Stimulated activated CD8-positive, alpha-beta memory T cell treated with anti-CD3 and anti-CD28 coated beads, Interleukin-12 subunit alpha, Interleukin-12 subunit beta, amount 100 ng/mL, for 4 hours (primary cell): ENCODE measurements around the gene DENND1B.
"Not testable (repeated sequence)": the region's sequence is repeated elsewhere in the genome, so short reads cannot be mapped to it uniquely, and the experiment has no call there.

ENCODE experiments used
- DNase-seq: peaks from one replicate; pipeline ENCODE4 v3.0.0-alpha.2; 2020; ENCODE audit warnings: low read depth

DENND1B gene

DNA sequence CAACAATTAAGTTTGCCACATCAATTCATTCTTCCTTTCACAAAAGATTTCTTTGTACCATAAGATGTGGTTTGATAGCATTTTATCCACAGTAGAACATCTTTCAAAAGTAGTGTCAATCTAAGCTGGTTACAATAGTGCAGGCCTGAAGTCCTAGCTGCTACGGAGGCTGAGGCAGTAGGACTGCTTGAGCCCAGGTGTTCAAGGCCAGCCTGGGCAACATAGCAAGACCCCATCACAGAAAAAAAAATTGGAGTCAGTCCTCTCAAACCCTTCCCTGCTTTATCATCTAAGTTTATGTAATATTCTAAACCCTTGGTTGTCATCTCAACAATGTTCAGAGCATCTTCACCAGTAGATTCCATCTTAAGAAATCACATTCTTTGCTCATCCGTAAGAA, 31.7 kb downstream of the DENND1B start:
- no peak for DNase-seq

DNA sequence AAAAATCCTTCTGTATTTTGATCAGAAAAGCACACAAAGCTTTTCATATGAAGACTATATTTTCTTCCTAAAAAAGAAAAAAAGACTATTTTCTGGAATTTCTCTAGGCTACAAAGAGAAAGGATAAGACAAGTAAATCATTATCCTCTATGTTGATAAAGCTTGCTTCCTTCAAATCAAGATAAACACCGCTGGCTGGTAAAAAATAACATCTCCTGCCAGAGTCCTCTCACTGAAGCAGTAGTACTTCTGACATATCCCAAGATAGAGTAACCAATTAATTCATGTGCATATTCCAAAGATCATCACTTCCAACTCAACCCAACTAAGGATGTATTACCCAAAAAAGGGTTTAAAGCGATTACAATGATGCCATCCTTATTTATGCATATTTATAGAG, 34.3 kb downstream of the DENND1B start:
- no peak for DNase-seq

DNA sequence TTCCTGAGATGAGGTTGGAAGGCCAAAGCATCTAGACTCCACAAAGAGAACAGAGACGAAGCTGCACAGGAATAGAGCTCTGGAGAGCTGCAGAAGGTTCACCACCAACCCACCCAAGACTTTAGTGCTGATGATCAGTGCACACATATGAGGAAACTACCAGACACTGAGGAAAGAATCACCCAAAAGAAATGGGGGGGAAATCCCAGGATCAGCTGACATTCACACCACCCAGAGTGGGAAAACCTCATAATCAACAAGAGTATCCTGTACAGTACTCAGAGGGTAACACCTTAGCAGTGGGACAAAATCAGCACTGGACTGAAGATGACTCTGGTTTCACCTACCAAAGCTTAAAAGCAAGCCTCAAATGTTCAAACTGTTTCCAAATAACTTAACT, 36.4 kb downstream of the DENND1B start:
- DNase-seq: no peak

DNA sequence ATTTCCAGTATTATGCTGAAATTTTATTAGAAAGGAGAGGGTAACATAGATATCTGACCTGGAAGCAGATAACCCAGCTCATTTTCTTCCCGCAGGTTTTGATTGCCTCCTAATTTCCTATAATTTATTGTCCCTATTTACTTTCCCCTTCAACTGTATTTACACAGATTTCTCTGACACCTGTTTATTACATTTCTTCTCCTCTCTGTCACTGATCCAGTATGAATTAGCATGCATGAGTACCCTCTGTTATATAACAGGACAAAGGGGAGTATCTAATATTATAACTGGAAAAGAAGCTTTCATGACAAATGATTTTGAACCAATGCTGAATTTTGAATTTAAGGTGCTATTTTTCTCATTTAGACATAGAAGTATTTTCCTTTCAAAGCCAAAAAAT, 37.4 kb downstream of the DENND1B start:
- no peak for DNase-seq

DNA sequence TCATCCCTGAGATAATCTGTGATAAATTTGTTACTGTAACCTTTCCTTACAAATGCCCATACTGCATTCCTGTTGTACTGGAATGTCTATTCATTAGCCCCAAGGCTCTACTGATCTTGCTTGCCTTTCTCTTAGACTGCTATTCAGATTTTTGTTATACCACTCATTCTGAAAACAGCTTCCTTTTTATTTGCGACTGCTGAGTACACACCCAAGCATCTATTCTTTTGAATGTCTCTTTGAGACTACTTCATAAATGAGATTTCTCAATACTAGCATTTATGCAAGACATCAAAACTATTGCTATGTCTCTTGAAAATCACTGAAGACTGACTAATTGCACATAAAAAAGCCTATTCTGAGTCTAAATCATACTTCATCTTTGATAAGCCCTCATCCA, 38.6 kb downstream of the DENND1B start:
- DNase-seq: no peak

DNA sequence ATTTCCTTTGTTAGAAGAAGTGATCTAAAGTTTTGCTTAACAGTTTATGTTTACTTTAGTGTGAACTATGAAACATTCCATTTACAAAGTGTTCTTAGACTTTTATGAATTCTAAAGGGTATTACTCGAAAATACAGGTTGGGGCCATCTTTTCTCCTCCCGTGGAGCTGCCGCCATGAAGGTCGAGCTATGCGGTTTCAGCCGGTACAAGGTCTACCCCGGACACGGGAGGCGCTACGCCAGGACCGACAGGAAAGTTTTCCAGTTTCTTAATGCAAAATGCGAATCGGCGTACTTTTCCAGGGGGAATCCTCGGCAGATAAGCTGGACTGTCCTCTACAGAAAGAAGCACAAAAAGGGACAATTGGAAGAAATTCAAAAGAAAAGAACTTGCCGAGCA, 39.8 kb downstream of the DENND1B start:
- no peak for DNase-seq

DNA sequence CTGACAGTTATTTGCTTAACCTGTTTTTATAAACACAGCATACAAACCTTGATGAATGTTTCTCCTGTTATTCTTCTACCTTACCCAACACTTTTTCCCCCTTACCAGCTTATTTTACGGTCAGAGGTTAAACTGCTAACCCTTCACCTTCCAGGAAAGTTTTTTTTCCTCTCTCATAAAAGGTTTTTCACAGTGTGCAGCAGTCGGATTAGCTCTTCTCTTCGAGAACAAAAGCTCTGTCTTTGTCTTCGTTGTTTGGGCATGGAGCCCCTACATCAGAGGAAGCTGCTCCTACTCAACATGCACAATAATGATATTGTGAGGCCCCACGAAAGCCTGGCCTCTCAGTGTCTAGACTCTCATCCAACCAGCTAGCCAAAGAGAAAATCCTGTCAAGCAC, 42.0 kb downstream of the DENND1B start:
- no peak for DNase-seq

DNA sequence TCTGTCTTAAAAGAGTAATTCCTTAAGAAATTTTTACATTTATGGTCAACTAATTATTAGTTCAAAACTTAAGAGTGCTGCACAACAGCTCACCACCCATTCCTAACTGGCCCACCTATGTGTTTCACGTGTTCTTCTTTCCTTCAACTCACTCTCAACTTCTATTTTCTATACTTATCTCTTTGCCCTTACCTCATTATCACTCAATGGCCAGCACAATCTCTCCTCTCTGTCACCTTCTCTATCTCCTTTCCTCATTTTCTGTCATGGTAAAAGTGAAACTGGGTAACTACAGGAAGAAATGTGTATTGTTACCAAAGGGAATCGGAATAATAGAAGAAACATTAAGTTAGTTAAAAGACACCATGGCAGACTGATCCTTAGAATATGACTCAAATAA, 43.1 kb downstream of the DENND1B start:
- no peak for DNase-seq

DNA sequence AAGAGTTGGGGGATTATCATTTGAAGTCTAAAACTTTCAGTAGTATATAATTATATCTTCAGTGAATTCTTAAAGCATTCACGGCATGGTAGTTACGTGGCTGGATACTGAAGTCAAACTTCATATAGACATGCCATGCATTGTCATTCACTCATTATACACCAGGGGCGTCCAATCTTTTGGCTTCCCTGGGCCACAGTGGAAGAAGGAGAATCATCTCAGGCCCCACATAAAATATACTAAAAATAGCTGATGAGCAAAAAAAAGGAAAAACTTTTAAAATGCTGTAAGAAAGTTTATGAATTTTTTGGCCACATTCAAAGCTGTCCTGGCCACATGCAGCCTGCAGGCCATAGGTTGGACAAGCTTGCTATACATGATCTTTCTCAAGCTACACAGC, 43.8 kb downstream of the DENND1B start:
- no peak for DNase-seq

DNA sequence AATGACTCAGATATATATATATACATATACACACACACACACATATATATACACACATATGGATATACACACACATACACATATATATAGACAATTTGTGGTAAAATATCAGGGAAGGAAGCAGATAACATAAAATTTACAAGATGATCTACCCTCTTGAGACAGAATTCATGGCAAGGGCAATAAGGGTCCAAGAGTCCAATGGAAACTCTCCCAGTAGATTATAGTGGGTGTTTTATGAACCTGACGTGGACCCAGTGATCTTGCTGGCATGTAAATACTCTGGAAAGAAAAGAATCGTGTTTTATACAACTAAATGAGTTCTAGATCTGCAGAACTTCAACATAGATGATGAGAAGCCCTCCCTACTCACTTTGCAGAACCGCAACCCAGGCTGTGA, 49.3 kb downstream of the DENND1B start:
- DNase-seq: no peak

DNA sequence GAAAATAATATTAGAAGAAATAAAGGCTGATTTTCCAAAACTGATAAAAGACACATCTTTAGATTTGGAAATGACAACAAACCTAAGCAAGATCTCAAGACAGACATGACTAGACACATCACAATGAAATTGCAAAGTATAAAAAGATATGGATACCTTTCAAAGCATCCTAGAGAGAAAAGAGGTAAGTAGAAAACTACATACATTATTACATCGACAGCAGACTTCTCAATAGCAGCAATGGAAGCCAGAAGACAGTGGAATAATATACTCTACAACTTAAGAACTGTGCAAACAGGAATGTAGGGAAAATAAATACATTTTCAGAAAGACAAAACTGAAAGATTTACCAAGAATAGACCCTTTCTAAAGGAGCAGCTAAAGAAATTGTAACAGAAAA, 50.2 kb downstream of the DENND1B start:
- no peak for DNase-seq

DNA sequence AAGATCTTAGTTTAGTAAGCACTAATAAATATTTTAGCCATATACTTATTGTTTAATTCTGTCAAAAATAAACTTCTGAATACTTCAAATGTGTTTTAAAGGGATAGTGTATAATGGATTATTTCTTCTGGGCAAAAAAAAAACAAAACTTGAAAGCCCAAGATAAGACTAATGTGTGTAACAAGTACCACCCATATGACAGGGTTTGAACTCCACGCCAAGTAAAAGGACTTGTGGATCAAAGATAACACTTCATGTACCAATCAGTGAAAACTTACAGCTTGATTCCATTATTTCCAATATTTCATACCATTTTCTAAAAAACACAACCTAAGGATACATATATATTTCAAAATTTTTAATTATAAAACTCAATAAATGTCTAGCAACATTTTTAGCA, 59.5 kb downstream of the DENND1B start:
- DNase-seq: no peak

DNA sequence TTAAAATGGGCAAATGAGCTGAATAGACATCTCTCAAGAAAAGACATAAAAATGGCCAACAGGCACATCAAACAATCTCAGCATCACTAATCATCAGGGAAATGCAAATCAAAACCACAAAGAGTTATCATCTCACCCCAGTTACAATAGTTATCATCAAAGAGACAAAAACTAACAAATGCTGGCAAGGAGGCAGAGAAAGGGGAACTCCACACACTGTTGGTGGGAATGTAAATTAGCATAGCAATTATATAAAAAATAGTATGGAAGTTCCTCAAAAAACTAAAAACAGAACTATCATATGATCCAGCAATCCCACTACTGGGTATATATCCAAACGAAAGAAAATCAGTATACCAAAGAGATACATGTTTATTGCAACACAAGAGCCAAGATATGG, 68.7 kb downstream of the DENND1B start:
- no peak for DNase-seq

DNA sequence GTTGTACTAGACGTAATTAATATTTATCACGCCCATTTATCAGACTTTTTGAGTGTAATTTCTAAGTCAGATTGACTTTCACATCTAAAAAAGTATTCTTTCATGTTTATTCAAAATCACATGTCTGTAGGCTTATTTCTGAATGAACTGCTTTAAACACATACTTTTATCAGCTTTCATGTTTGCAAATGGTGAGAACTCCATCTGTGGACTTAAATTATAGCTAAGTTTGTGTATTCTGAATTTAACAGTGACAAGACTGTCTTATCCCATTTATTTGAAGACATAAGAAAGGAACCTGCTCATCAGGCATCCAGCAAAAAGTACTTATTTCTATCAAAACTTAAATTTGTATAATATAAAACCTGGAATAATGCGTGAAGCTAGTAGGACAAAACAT, 69.3 kb downstream of the DENND1B start:
- DNase-seq: no peak

DNA sequence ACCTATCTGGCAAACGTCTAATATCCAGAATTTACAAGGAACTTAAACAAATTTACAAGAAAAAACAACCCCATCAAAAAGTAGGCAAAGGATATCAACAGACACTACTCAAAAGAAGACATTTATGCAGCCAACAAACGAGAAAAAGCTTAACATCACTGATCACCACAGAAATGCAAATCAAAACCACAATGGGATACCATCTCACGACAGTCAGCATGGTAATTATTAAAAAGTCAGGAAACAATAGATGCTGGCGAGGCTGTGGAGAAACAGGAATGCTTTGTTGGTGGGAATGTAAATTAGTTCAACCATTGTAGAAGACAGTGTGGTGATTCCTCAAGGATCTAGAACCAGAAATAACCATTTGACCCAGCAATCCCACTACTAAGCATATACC, 74.6 kb downstream of the DENND1B start:
- DNase-seq: not testable (repeated sequence)

DNA sequence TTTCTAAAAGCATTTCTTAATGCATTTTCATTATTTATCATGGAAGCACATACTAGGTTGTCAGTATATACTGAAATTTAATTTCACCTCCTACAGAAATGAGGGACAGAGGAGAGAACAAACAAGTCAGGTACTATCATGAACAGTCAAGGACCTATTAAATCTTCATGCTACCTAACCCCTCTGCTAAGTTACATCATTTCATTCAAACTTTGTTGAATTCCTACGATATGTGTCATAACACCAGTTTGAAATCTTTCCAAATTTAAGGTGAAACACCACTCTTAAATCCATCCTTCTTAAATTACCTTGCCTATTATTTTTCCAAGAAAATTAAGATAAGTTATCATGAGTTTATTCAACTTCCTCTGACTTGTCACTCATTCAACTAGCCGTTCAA, 78.9 kb downstream of the DENND1B start:
- DNase-seq: no peak

DNA sequence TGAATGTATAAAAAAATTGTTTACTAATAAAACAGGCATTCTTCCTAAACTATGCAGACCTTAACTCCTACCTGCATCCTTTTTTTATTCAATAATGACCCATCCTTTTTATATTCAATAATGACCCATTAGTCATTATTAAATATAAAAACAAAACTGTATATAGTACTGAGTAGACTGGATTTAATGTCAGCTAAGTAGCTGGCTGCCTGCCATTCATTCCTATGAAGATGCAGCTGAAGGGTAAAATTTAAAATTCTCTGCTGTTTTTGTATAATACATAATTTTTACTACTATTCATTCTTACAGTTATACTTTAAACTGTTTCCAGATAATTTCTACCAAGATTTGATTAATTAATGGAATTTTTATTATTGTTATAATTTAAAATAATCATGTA, 79.3 kb downstream of the DENND1B start:
- no peak for DNase-seq

DNA sequence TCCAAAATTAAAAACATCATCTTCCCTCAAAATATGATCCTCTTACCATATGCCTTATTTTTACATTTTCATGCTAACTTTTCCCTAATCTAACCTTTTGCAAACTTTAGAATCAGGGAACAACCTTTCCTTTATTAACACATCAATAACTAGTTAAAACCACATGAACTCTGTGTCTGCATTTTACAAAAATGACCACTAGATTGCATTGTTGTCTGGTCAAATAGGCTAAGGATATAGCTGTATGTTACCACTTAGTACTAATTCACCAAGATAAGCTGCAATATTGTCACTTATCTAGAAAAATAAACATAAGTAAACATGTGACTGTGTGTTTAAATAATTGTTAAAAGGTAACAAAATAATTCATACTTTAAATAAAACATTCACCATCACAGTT, 82.3 kb downstream of the DENND1B start:
- no peak for DNase-seq

DNA sequence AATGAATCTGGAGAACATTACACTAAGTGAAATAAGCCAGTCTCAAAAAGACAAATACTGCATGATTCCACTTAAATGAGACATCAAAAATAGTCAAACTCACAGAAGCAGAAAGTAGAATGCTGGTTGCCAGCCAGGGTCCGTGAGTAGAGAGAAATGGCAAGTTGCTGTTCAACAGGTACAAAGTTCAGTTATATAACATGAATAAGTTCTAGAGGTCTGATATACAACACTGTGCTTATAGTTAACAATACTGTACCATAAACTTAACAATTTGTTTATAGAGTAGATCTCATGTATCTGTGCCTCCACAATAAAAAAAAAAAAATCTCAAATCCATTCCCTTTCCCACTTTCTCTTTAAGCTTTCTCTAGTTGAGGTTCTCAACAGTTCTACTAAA, 83.5 kb downstream of the DENND1B start:
- DNase-seq: no peak

DNA sequence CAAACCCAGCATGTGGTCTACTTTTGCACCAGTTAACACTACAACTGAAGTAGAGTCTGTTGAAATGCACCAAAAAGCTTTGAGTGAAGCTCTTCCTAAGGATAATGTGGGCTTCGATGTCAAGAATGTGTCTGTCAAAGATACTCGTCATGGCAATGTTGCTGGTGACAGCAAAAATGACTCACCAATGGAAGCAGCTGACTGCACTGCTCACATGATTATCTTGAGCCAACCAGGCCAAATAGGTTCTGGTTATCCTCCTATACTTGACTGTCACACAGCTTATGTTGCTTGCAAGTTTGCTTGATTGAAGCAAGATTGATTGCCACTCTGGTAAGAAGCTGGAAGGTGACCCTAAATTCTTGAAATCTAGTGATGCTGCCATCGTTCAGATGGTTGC, 85.2 kb downstream of the DENND1B start:
- DNase-seq: no peak

DNA sequence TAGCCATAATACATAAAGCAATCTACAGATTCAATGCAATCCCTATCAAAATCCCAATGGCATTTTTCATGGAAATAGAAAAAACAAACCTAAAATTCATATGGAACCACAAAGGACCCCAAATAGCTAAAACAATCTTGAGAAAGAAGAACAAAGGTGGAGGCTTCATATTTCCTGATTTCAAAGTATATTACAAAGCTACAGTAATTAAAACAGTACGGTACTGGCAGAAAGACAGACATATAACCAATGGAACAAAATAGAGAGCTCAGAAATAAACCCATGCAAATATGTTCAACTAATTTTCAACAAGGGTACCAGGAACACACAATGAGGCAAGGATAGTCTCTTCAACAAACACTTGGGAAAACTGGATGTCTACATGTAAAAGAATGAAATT, 87.0 kb downstream of the DENND1B start:
- no peak for DNase-seq

DNA sequence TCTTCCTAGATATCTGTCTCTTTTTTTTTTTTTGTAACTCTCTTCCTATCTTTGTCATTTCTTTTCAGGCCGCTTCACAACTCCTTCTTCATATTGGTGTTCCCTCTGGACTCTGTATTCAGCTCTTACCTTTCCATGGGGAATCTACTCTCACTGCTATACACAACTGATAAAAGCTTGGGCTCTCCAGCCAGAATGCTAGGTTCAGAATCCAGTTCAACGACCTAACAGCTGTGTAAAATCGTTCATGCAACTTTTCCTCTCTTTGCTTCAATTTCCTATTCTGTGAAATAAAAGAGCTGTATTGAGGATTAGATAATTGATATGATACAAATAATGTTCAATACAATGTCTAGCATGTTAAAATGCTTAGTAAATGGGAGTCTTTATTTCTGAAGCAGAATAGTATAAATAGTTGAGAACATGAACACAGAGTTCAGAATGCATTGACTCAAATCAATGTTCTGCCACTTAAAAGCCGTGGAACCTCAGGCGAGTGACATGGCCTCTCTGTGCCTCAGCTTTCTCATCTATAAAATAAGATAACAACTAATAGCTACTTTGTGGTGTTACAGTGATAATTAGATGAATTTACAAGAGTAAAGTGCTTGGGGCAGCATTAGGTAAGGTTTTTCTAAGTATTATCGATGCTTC, 88.5 kb downstream of the DENND1B start:
- DNase-seq: no peak

DNA sequence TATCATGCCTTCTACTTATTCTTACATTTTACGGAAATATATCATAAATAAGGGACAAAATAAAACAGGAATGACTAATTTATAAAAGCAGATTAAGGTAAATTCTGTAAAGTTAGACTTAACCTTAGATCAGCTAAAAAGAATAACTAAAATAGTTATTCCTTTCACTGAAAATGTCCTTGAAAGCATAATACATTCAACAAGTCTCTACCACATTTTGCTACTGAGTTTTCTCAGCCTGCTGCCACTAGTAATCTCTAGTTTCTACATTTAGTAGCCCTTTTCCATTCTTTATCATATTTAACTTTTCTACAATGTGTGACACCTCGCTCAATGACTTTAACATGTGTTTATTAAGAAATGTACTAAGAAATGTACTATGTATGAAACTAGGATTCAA, 89.0 kb downstream of the DENND1B start:
- no peak for DNase-seq

DNA sequence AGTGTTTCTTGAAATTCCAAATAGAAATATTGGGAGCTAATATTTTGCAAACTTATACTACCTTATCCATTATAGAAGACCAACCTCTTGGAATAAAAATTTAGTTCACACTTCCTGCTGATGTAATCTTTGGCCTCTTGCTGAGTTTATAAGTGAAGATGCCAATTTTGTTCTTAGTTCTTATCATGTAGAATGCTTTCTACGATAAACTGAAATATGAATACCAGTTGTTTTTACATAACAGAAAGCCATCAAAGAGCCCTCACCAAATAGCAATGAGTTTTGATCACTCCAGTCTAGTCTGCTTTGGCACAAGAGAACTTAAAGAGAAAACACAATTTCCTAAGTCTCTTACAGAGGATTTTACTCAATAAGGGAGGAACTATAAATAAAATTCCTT, 89.5 kb downstream of the DENND1B start:
- DNase-seq: no peak
